ENCODE measurements around the gene PTPRE.

Gene PTPRE

GRCh38 chr10:128014236-128014635, 107.3 kb downstream of the PTPRE start:
- no peak for DNase-seq (ENCODE audit: low read depth)
- no peak overlapping the region for H3K4me3 ChIP-seq (ENCODE audit: low read length)
- TF ChIP-seq CTCF (conservative IDR thresholded peaks at IDR 0.05; ENCODE audit: low read depth, low read length) = no peak

GRCh38 chr10:128016423-128017060, 109.6 kb downstream of the PTPRE start:
- DNase-seq (ENCODE audit: low read depth) = no peak
- no peak for TF ChIP-seq CTCF (conservative IDR thresholded peaks at IDR 0.05; ENCODE audit: low read depth, low read length)
- no peak overlapping the region for H3K4me3 ChIP-seq (ENCODE audit: low read length)

DNA sequence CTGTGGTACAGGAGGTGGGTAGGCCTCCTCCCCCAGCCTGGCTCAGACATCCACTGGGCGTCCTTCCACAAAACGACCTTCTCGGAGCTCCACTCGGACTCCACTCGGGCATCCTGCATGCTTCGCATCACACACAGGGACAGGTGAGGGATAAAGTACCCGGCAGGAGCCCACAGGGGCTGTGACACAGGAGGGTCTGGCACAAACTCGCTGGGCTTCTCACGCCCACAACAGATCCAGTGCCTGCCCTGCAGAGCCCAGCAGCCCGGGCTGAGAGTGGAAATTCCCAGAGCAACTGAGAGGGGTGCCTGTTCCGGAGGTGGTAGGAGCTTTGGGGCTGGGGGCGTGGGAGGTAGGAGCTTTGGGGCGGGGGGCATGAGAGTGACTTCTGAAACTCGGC, 110.9 kb downstream of the PTPRE start:
- DNase-seq (ENCODE audit: low read depth) = no peak
- no peak for TF ChIP-seq CTCF (conservative IDR thresholded peaks at IDR 0.05; ENCODE audit: low read depth, low read length)
- H3K4me3 ChIP-seq (ENCODE audit: low read length) = no peak overlapping the region

DNA sequence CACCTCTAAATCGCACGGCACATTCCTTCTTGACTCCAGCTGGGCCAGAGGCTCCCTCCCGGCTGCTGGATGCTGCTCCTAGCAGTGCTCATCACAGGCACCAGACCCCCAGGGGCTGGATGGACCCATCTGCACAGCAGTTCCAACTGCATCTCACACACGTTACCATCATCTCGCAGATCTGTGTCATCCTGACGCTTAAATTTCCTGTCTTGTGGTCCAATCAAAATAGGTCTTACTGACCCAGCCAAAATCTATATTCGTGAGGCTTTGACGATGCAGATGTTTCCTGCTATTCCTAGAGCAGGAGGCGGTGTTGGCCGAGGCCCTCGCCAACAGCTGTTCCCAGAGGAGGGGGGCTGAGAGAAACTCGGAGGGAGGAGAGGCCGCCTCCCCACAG, 111.3 kb downstream of the PTPRE start:
- no peak for DNase-seq (ENCODE audit: low read depth)
- no peak overlapping the region for H3K4me3 ChIP-seq (ENCODE audit: low read length)
- TF ChIP-seq CTCF (conservative IDR thresholded peaks at IDR 0.05; ENCODE audit: low read depth, low read length) = no peak

DNA sequence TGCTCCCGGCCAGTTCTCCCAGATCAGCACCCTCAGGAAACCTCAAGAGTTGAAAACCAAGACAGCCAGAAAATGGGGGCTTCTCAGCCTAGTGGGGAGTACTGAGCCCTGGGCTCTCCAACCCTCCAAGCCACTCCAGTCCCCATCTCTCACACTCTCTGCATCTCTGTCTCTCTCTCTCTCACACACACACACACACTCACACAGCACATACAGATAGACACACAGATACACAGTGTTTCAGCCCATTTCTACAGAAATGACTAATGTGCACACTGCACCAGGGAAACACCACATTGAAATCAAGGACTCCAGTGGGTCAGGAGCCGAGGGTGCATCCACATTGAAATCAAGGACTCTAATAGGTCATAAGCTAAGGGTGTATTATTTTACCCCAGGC, 111.8 kb downstream of the PTPRE start:
- DNase-seq (ENCODE audit: low read depth) = no peak
- no peak for TF ChIP-seq CTCF (conservative IDR thresholded peaks at IDR 0.05; ENCODE audit: low read depth, low read length)
- H3K4me3 ChIP-seq (ENCODE audit: low read length) = no peak overlapping the region

GRCh38 chr10:128022261-128023196, 115.6 kb downstream of the PTPRE start:
- H3K4me3 ChIP-seq (ENCODE audit: low read length) = no peak overlapping the region
- no peak for DNase-seq (ENCODE audit: low read depth)
- no peak for TF ChIP-seq CTCF (conservative IDR thresholded peaks at IDR 0.05; ENCODE audit: low read depth, low read length)

Data from retinal pigment epithelial cell (primary cell).